K562 (cell line): ENCODE data around the gene INHBC. TPM values are rescaled to one million over a fixed set of nuclear protein-coding genes. Genes with fewer than 3 reads are reported as not detected.

Source experiments
- ATF4 ChIP-seq: fragments of 450-650 bp; formaldehyde crosslinking; IDR thresholded peaks from 2 replicates; pipeline ENCODE4 v1.4.0; 2022; ENCODE audit warnings: mild to moderate bottlenecking, moderate library complexity
- CTBP1 ChIP-seq: fragments of 450-650 bp; IDR thresholded peaks from 2 replicates; pipeline ENCODE4 v1.6.1; 2016; ENCODE audit warnings: borderline replicate concordance
- GABPB1 ChIP-seq: sonication (generic); formaldehyde crosslinking; IDR thresholded peaks from 2 replicates; pipeline ENCODE4 v1.8.0; 2022; ENCODE audit warnings: mild to moderate bottlenecking, missing genetic modification reagents
- HDGF ChIP-seq: fragments of 450-650 bp; IDR thresholded peaks from 2 replicates; pipeline ENCODE4 v1.6.1; 2016
- HIVEP1 ChIP-seq: fragments of 250-450 bp; sonication (Bioruptor Pico); IDR thresholded peaks from 2 replicates; pipeline ENCODE4 v1.4.0; 2020; ENCODE audit warnings: mild to moderate bottlenecking
- HMG20B ChIP-seq: fragments of 250-450 bp; sonication (Bioruptor Pico); IDR thresholded peaks from 2 replicates; pipeline ENCODE4 v1.5.0; 2021; ENCODE audit warnings: mild to moderate bottlenecking
- IRF9 ChIP-seq: fragments of 450-650 bp; IDR thresholded peaks from 2 replicates; pipeline ENCODE4 v1.6.1; 2016; ENCODE audit warnings: missing biosample characterization, missing genetic modification characterization
- MBD2 ChIP-seq: sonication (generic); IDR thresholded peaks from 2 replicates; pipeline ENCODE4 v1.6.1; 2016; ENCODE audit warnings: low read depth, borderline replicate concordance
- NFYB ChIP-seq: IDR thresholded peaks from 2 replicates; pipeline ENCODE4 v1.6.1; 2011; ENCODE audit warnings: mild to moderate bottlenecking, moderate library complexity; ENCODE audit not compliant: insufficient read length; ENCODE audit errors: extremely low read depth
- NR4A1 ChIP-seq, 2 experiments: fragments of 250-450 bp in 1 of 2; fragments of 450-650 bp in 1 of 2; sonication (Bioruptor Pico) in 1 of 2; IDR thresholded peaks; 2 replicates each; pipeline versions ENCODE4 v1.4.0 to v1.6.1; 2016 to 2020; ENCODE audit warnings: mild to moderate bottlenecking in 2 of 2, missing compliant biosample characterization in 1 of 2, missing genetic modification characterization in 1 of 2, moderate library complexity in 1 of 2
- SMARCA5 ChIP-seq: fragments of 450-650 bp; IDR thresholded peaks from 2 replicates; pipeline ENCODE4 v1.6.1; 2016
- ZNF133 ChIP-seq: fragments of 250-450 bp; sonication (Bioruptor Pico); IDR thresholded peaks from 2 replicates; pipeline ENCODE4 v1.4.0; 2020; ENCODE audit warnings: mild to moderate bottlenecking
- ZNF263 ChIP-seq: sonication (generic); formaldehyde crosslinking; IDR thresholded peaks from 2 replicates; pipeline ENCODE4 v1.8.0; 2022; ENCODE audit warnings: mild to moderate bottlenecking, missing genetic modification reagents, borderline replicate concordance
- ZNF449 ChIP-seq: fragments of 250-450 bp; sonication (Bioruptor Pico); IDR thresholded peaks from 2 replicates; pipeline ENCODE4 v1.8.0; 2022; ENCODE audit warnings: moderate library complexity, mild to moderate bottlenecking, inconsistent platforms
- ZNF551 ChIP-seq: fragments of 250-450 bp; sonication (Bioruptor Pico); IDR thresholded peaks from 2 replicates; pipeline ENCODE4 v1.5.0; 2021; ENCODE audit warnings: mild to moderate bottlenecking, moderate library complexity
- polyA plus RNA-seq, 8 experiments: library from polyadenylated mRNA; depleted of rRNA in 4 of 8; stranded (reverse) in 5 of 8; unstranded in 3 of 8; fragments of >200 nt; fragmentation: Nextera tagmentation in 2 of 8; fragmentation: Illumina TruSeq in 1 of 8; extraction: Ambion mirVana in 2 of 8; extraction: Trizol in 1 of 8; gene quantifications; 2 replicates each; pipeline versions ENCODE4 v1.2.1 to v1.2.3, GENCODE V29; 2011 to 2014; ENCODE audit warnings: inconsistent platforms in 1 of 8, missing spikeins in 1 of 8
- total RNA-seq, 7 experiments: library from RNA; depleted of rRNA in 6 of 7; stranded (reverse); fragments of >200 nt in 6 of 7; fragmentation: Illumina TruSeq in 2 of 7; extraction: Trizol in 2 of 7; gene quantifications; 2 replicates each; pipeline versions ENCODE4 v1.2.1 to v1.2.3, GENCODE V29; 2011 to 2021; ENCODE audit warnings: low replicate concordance in 1 of 7
- TF ChIP-seq, protein P1 (sequence below): fragments of 250-450 bp; sonication (Bioruptor Pico); IDR thresholded peaks from 2 replicates; pipeline ENCODE4 v1.8.0; 2022; ENCODE audit warnings: moderate library complexity, mild to moderate bottlenecking, inconsistent platforms
- TF ChIP-seq, protein P2 (sequence below): fragments of 450-650 bp; formaldehyde crosslinking; conservative IDR thresholded peaks from 2 replicates; pipeline ENCODE4 v1.4.0; 2022; ENCODE audit warnings: mild to moderate bottlenecking, missing genetic modification characterization
- TF ChIP-seq, protein P3 (sequence below): fragments of 450-650 bp; IDR thresholded peaks from 2 replicates; pipeline ENCODE4 v1.6.1; 2017; ENCODE audit warnings: antibody characterized with exemption, mild to moderate bottlenecking

Gene INHBC
- total and polyA plus RNA-seq, 9 of the 15 experiments (the other 6 are each of a cell fraction or from before 2014, with no cell fraction given): 0.07 to 0.24 (median 0.15) TPM; not detected in 4

GRCh38 chr12:57454566-57455373, 20.2 kb downstream of the INHBC start, which contains the start of gene INHBE (continued):
- TF ChIP-seq NR4A1 (CRISPR knock-in tag; IDR thresholded peaks at IDR 0.05) (no peak), NR4A1 (tag; IDR thresholded peaks at IDR 0.05) (peak; percentile 87), HMG20B (no peak), MBD2 (0 out of 2 replicates have a peak, but pooled peaks have one; percentile 28), ATF4 (CRISPR knock-in tag) (peak; percentile 99), CTBP1 (peak; percentile 70; the same call in 1 of the 2 replicates), IRF9 (tag) (peak; percentile 90), HDGF (no peak), ZNF133 (CRISPR knock-in tag) (no peak), SMARCA5 (no peak; the same call in 1 of the 2 replicates), NFYB (peak; percentile 85), HIVEP1 (CRISPR knock-in tag) (peak; percentile 83; the same call in 1 of the 2 replicates), GABPB1 (peak; percentile 59), ZNF551 (CRISPR knock-in tag) (no peak), ZNF263 (0 out of 2 replicates have a peak, but pooled peaks have one; percentile 8), ZNF449 (CRISPR knock-in tag) (peak; percentile 67; the same call in 1 of the 2 replicates)
- TF ChIP-seq, protein P1, sequence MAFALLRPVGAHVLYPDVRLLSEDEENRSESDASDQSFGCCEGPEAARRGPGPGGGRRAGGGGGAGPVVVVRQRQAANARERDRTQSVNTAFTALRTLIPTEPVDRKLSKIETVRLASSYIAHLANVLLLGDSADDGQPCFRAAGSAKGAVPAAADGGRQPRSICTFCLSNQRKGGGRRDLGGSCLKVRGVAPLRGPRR (CRISPR knock-in tag): peak; percentile 86
- TF ChIP-seq, protein P2, sequence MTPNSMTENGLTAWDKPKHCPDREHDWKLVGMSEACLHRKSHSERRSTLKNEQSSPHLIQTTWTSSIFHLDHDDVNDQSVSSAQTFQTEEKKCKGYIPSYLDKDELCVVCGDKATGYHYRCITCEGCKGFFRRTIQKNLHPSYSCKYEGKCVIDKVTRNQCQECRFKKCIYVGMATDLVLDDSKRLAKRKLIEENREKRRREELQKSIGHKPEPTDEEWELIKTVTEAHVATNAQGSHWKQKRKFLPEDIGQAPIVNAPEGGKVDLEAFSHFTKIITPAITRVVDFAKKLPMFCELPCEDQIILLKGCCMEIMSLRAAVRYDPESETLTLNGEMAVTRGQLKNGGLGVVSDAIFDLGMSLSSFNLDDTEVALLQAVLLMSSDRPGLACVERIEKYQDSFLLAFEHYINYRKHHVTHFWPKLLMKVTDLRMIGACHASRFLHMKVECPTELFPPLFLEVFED (CRISPR knock-in tag): 0 out of 2 replicates have a peak, but pooled peaks have one; percentile 36
- TF ChIP-seq, protein P3, sequence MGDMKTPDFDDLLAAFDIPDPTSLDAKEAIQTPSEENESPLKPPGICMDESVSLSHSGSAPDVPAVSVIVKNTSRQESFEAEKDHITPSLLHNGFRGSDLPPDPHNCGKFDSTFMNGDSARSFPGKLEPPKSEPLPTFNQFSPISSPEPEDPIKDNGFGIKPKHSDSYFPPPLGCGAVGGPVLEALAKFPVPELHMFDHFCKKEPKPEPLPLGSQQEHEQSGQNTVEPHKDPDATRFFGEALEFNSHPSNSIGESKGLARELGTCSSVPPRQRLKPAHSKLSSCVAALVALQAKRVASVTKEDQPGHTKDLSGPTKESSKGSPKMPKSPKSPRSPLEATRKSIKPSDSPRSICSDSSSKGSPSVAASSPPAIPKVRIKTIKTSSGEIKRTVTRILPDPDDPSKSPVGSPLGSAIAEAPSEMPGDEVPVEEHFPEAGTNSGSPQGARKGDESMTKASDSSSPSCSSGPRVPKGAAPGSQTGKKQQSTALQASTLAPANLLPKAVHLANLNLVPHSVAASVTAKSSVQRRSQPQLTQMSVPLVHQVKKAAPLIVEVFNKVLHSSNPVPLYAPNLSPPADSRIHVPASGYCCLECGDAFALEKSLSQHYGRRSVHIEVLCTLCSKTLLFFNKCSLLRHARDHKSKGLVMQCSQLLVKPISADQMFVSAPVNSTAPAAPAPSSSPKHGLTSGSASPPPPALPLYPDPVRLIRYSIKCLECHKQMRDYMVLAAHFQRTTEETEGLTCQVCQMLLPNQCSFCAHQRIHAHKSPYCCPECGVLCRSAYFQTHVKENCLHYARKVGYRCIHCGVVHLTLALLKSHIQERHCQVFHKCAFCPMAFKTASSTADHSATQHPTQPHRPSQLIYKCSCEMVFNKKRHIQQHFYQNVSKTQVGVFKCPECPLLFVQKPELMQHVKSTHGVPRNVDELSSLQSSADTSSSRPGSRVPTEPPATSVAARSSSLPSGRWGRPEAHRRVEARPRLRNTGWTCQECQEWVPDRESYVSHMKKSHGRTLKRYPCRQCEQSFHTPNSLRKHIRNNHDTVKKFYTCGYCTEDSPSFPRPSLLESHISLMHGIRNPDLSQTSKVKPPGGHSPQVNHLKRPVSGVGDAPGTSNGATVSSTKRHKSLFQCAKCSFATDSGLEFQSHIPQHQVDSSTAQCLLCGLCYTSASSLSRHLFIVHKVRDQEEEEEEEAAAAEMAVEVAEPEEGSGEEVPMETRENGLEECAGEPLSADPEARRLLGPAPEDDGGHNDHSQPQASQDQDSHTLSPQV: peak; percentile 83
